Measurements from ENCODE around the gene PARP11.

DNA sequence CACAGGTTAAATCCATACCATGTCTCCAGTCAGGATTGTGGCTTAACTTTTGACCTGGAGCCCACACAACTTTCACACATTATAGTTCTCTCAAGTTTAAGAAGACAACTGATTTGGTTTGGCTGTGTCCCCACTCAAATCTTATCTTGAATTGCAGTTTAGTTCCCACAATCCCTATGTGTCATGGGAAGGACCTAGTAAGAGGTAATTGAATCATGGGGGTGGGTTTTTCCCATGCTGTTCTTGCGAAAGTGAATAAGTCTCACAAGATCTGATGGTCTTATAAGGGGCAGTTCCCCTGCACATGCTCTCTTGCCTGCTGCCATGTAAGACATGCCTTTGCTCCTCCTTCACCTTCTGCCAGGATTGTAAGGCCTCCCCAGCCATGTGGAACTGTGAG, 38.2 kb upstream of the PARP11 start:
- TF ChIP-seq POLR2A (IDR thresholded peaks at IDR 0.05; ENCODE audit: low read depth, low read length) (no peak), EZH2 (IDR thresholded peaks at IDR 0.05; ENCODE audit: borderline replicate concordance, low read depth, low read length, severe bottlenecking) (no peak), GATA2 (IDR thresholded peaks at IDR 0.05; ENCODE audit: insufficient read depth, insufficient read length, low read depth, low read length) (no peak), MYC (IDR thresholded peaks at IDR 0.05; ENCODE audit: low read depth, low read length) (no peak), POLR2AphosphoS5 (IDR thresholded peaks at IDR 0.05; ENCODE audit: insufficient read depth, low read depth, low read length) (no peak), JUN (IDR thresholded peaks at IDR 0.05; ENCODE audit: borderline replicate concordance, insufficient read depth, insufficient read length, low read depth) (no peak)
- TF ChIP-seq, protein P1, sequence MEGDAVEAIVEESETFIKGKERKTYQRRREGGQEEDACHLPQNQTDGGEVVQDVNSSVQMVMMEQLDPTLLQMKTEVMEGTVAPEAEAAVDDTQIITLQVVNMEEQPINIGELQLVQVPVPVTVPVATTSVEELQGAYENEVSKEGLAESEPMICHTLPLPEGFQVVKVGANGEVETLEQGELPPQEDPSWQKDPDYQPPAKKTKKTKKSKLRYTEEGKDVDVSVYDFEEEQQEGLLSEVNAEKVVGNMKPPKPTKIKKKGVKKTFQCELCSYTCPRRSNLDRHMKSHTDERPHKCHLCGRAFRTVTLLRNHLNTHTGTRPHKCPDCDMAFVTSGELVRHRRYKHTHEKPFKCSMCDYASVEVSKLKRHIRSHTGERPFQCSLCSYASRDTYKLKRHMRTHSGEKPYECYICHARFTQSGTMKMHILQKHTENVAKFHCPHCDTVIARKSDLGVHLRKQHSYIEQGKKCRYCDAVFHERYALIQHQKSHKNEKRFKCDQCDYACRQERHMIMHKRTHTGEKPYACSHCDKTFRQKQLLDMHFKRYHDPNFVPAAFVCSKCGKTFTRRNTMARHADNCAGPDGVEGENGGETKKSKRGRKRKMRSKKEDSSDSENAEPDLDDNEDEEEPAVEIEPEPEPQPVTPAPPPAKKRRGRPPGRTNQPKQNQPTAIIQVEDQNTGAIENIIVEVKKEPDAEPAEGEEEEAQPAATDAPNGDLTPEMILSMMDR (IDR thresholded peaks at IDR 0.05; ENCODE audit: extremely low read depth in 1 of 2, insufficient read depth in 1 of 2, low read depth in 1 of 2, low read length in 2 of 2), result no peak
- TF ChIP-seq, protein P2, sequence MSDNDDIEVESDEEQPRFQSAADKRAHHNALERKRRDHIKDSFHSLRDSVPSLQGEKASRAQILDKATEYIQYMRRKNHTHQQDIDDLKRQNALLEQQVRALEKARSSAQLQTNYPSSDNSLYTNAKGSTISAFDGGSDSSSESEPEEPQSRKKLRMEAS (IDR thresholded peaks at IDR 0.05; ENCODE audit: insufficient read depth, insufficient read length), result no peak

All from endothelial cell of umbilical vein (primary cell).